Measurements from ENCODE around the gene GRM8.

Gene GRM8

GRCh38 chr7:126750207-126750911 lies 502.4 kb downstream of the GRM8 start:
- DNase-seq (ENCODE audit: extremely low read depth in 1 of 2, low read depth in 1 of 2), result no peak

GRCh38 chr7:126728967-126729366 lies 523.8 kb downstream of the GRM8 start:
- no peak for DNase-seq (ENCODE audit: extremely low read depth in 1 of 2, low read depth in 1 of 2)

GRCh38 chr7:126727930-126728391 lies 524.8 kb downstream of the GRM8 start:
- DNase-seq (ENCODE audit: extremely low read depth in 1 of 2, low read depth in 1 of 2), result no peak

GRCh38 chr7:126723966-126724544 lies 528.7 kb downstream of the GRM8 start:
- no peak for DNase-seq (ENCODE audit: extremely low read depth in 1 of 2, low read depth in 1 of 2)

GRCh38 chr7:126720232-126720631 lies 532.5 kb downstream of the GRM8 start:
- DNase-seq (ENCODE audit: extremely low read depth in 1 of 2, low read depth in 1 of 2), result no peak

- no peak for DNase-seq (ENCODE audit: extremely low read depth in 1 of 2, low read depth in 1 of 2)
Measured at GRCh38 chr7:126718419-126718818, 534.3 kb downstream of the GRM8 start.

GRCh38 chr7:126716321-126716720 lies 536.4 kb downstream of the GRM8 start:
- no peak for DNase-seq (ENCODE audit: extremely low read depth in 1 of 2, low read depth in 1 of 2)

GRCh38 chr7:126715076-126715475 lies 537.7 kb downstream of the GRM8 start:
- no peak for DNase-seq (ENCODE audit: extremely low read depth in 1 of 2, low read depth in 1 of 2)

- DNase-seq (ENCODE audit: extremely low read depth in 1 of 2, low read depth in 1 of 2), result no peak
Measured at GRCh38 chr7:126702242-126703016, 550.3 kb downstream of the GRM8 start.

GRCh38 chr7:126700807-126701604 lies 551.7 kb downstream of the GRM8 start:
- DNase-seq (ENCODE audit: extremely low read depth in 1 of 2, low read depth in 1 of 2), result no peak

GRCh38 chr7:126699707-126700106 lies 553.0 kb downstream of the GRM8 start:
- no peak for DNase-seq (ENCODE audit: extremely low read depth in 1 of 2, low read depth in 1 of 2)

- no peak for DNase-seq (ENCODE audit: extremely low read depth in 1 of 2, low read depth in 1 of 2)
Measured at GRCh38 chr7:126698909-126699308, 553.8 kb downstream of the GRM8 start.

- no peak for DNase-seq (ENCODE audit: extremely low read depth in 1 of 2, low read depth in 1 of 2)
Measured at GRCh38 chr7:126698446-126698845, 554.3 kb downstream of the GRM8 start.

- no peak for DNase-seq (ENCODE audit: extremely low read depth in 1 of 2, low read depth in 1 of 2)
Measured at GRCh38 chr7:126696256-126697038, 556.3 kb downstream of the GRM8 start.

GRCh38 chr7:126690848-126691751 lies 561.6 kb downstream of the GRM8 start:
- DNase-seq (ENCODE audit: extremely low read depth in 1 of 2, low read depth in 1 of 2), result no peak

GRCh38 chr7:126690104-126690503 lies 562.6 kb downstream of the GRM8 start:
- DNase-seq (ENCODE audit: extremely low read depth in 1 of 2, low read depth in 1 of 2), result no peak

GRCh38 chr7:126689037-126689436 lies 563.7 kb downstream of the GRM8 start:
- DNase-seq (ENCODE audit: extremely low read depth in 1 of 2, low read depth in 1 of 2), result no peak

GRCh38 chr7:126686474-126686873 lies 566.3 kb downstream of the GRM8 start:
- no peak for DNase-seq (ENCODE audit: extremely low read depth in 1 of 2, low read depth in 1 of 2)

- DNase-seq (ENCODE audit: extremely low read depth in 1 of 2, low read depth in 1 of 2), result no peak
Measured at GRCh38 chr7:126685596-126685995, 567.1 kb downstream of the GRM8 start.
